Calu3 (cell line): ENCODE data around the gene OLFML2B. TPM values are rescaled to one million over a fixed set of nuclear protein-coding genes. Genes with fewer than 3 reads are reported as not detected.

Experiments
- BruUV-seq: library from RNA; stranded (reverse); fragments of 400-500 nt; replicated peaks from 2 replicates; lab custom pipeline; 2021; lab: Mats Ljungman, UMichigan
- CTCF ChIA-PET: fragments of 300-600 bp; sonication (Branson Sonifier 250); formaldehyde crosslinking; loops from one replicate; lab custom pipeline; 2022; ENCODE audit warnings: antibody characterized with exemption; lab: Charles Lee
- DNase-seq: peaks from one replicate; pipeline ENCODE4 v3.0.0; 2022
- H3K27ac Mint-ChIP-seq: one replicate; pipeline ENCODE4 v1.8.0; 2022; ENCODE audit warnings: mixed read lengths; ENCODE audit not compliant: unreplicated experiment
- H3K27me3 Mint-ChIP-seq: one replicate; pipeline ENCODE4 v1.8.0; 2022; ENCODE audit warnings: mixed read lengths; ENCODE audit not compliant: unreplicated experiment
- H3K36me3 Mint-ChIP-seq: one replicate; pipeline ENCODE4 v1.8.0; 2022; ENCODE audit warnings: mild to moderate bottlenecking, moderate library complexity, mixed read lengths; ENCODE audit not compliant: insufficient read depth, unreplicated experiment
- H3K4me1 Mint-ChIP-seq: one replicate; pipeline ENCODE4 v1.8.0; 2022; ENCODE audit warnings: mild to moderate bottlenecking, low read depth, mixed read lengths; ENCODE audit not compliant: unreplicated experiment
- H3K4me3 Mint-ChIP-seq: one replicate; pipeline ENCODE4 v1.8.0; 2022; ENCODE audit warnings: mild to moderate bottlenecking, low read depth, moderate library complexity, mixed read lengths; ENCODE audit not compliant: unreplicated experiment
- H3K9me3 Mint-ChIP-seq: one replicate; pipeline ENCODE4 v1.8.0; 2022; ENCODE audit warnings: low read depth, mixed read lengths; ENCODE audit not compliant: unreplicated experiment
- CTCF ChIP-seq: fragments of 200-600 bp; IDR thresholded peaks from one replicate; pipeline ENCODE4 v1.8.0; 2022; ENCODE audit warnings: antibody characterized with exemption; ENCODE audit not compliant: unreplicated experiment
- intact Hi-C: fragments of 100-400 bp; cut with micrococcal nuclease; formaldehyde crosslinking; loops from one replicate; pipeline ENCODE4 v1.10.0; 2022; ENCODE audit not compliant: unreplicated experiment
- total RNA-seq: library from RNA; stranded (reverse); gene quantifications from 2 replicates; pipeline ENCODE4 v1.2.3, GENCODE V29; 2022

OLFML2B gene
- total RNA-seq, 1 experiment from 2014 or later, result not detected

- BruUV-seq, result no TSS peak
- no peaks in the 10 kb centered on the region for H3K9me3 Mint-ChIP-seq
- no peaks in the 10 kb centered on the region for H3K4me1 Mint-ChIP-seq
- no peak overlapping the region for H3K27ac Mint-ChIP-seq
- no peaks in the 10 kb centered on the region for H3K36me3 Mint-ChIP-seq
- CTCF ChIA-PET, result no interaction called here
- DNase-seq, result no peak
- H3K4me3 Mint-ChIP-seq, result no peak overlapping the region
- intact Hi-C loops, result no loop called here
- TF ChIP-seq CTCF, result no peak
- H3K27me3 Mint-ChIP-seq, result no peaks in the 10 kb centered on the region
These were observed 88.4 kb downstream of the OLFML2B start for GRCh38 chr1:161935264-161935663.

- Mint-ChIP-seq H3K27ac (no peak overlapping the region), H3K9me3 (no peaks in the 10 kb centered on the region), H3K4me1 (no peaks in the 10 kb centered on the region), H3K36me3 (no peaks in the 10 kb centered on the region), H3K27me3 (no peaks in the 10 kb centered on the region), H3K4me3 (no peak overlapping the region)
- no peak for TF ChIP-seq CTCF
- no TSS peak for BruUV-seq
- intact Hi-C loops, result no loop called here
- DNase-seq, result no peak
- CTCF ChIA-PET, result no interaction called here
These were observed 89.8 kb downstream of the OLFML2B start for GRCh38 chr1:161933592-161934588.

Other genes starting within 250 kb of the OLFML2B start
- gene NOS1AP, start 45.8 kb upstream of the OLFML2B start, total RNA-seq, result 6.7 and 9.9 TPM in 2 replicates